GM12878 (cell line): ENCODE data around the gene ZBED4. TPM values are rescaled to one million over a fixed set of nuclear protein-coding genes. Genes with fewer than 3 reads are reported as not detected.

Experiments used
- ATAC-seq: fragments of 200-7000 bp; cut with Tn5 transposase; 3 replicates; pipeline ENCODE4 v1.9.1; 2020; ENCODE audit warnings: mild to moderate bottlenecking, moderate library complexity
- BruUV-seq: library from RNA; stranded (reverse); fragments of 400-500 nt; replicated peaks from 2 replicates; lab custom pipeline; 2021; lab: Mats Ljungman, UMichigan
- CTCF ChIA-PET: fragments of 300-600 bp; sonication (Branson Sonifier 250); formaldehyde crosslinking; extraction: SDS; loops from one replicate; lab custom pipeline; 2021; ENCODE audit warnings: inconsistent platforms; lab: Yijun Ruan, JAX
- POLR2A ChIA-PET: fragments of 350-600 bp; formaldehyde crosslinking; extraction: SDS; loops from one replicate; lab custom pipeline; 2021; ENCODE audit warnings: inconsistent platforms; lab: Charles Lee
- RAD21 ChIA-PET: fragments of 300-600 bp; sonication (Branson Sonifier 250); formaldehyde crosslinking; loops from one replicate; lab custom pipeline; 2023; ENCODE audit warnings: antibody characterized with exemption; ENCODE audit not compliant: unreplicated experiment; lab: Charles Lee
- SMC1A ChIA-PET: fragments of 300-600 bp; sonication (Branson Sonifier 250); formaldehyde crosslinking; loops from one replicate; lab custom pipeline; 2023; ENCODE audit not compliant: unreplicated experiment, uncharacterized antibody; lab: Charles Lee
- DNase-seq: peaks from one replicate; pipeline ENCODE4 v3.0.0-alpha.2; 2011; ENCODE audit warnings: low read depth, low spot score
- FAIRE-seq: peaks from 3 replicates; lab custom pipeline; 2011; peaks lifted over from hg19 to GRCh38; lab: Jason Lieb, UNC
- H2AFZ ChIP-seq: 2 replicates; pipeline ENCODE4 v1.6.0; 2011; ENCODE audit warnings: low read depth, low read length, control low read depth; ENCODE audit not compliant: control insufficient read depth
- H3K27ac ChIP-seq: 2 replicates; pipeline ENCODE4 v1.5.1; 2011; ENCODE audit warnings: control low read depth; ENCODE audit not compliant: control insufficient read depth, insufficient read depth
- H3K27me3 ChIP-seq, 2 experiments: replicated peaks in 1 of 2; 2 replicates each; pipeline versions ENCODE4 v1.6.0 to v1.6.1; 2011; ENCODE audit warnings: low read length in 1 of 2; ENCODE audit not compliant: control insufficient read depth in 2 of 2, insufficient read depth in 2 of 2
- H3K36me3 ChIP-seq, 2 experiments: 2 replicates each; pipeline ENCODE4 v1.5.1; 2011; ENCODE audit warnings: low read length in 1 of 2; ENCODE audit not compliant: control insufficient read depth in 2 of 2, insufficient read depth in 2 of 2
- H3K4me1 ChIP-seq: 2 replicates; pipeline ENCODE4 v1.6.1; 2011; ENCODE audit warnings: mild to moderate bottlenecking, low read length, moderate library complexity, mixed read lengths; ENCODE audit not compliant: control insufficient read depth, insufficient read depth
- H3K4me2 ChIP-seq: 2 replicates; pipeline ENCODE4 v1.6.0; 2011; ENCODE audit warnings: control low read depth; ENCODE audit not compliant: control insufficient read depth, insufficient read depth
- H3K4me3 ChIP-seq: fragments of 200-600 bp; sonication (generic); 2 replicates; pipeline ENCODE4 v1.5.1; 2016
- H3K79me2 ChIP-seq: 2 replicates; pipeline ENCODE4 v1.6.0; 2011; ENCODE audit warnings: low read length; ENCODE audit not compliant: control insufficient read depth, insufficient read depth
- H3K9ac ChIP-seq: 2 replicates; pipeline ENCODE4 v1.8.0; 2011; ENCODE audit warnings: low read length, control low read depth, mixed read lengths; ENCODE audit not compliant: control insufficient read depth, insufficient read depth
- H3K9me3 ChIP-seq: replicated peaks from 3 replicates; pipeline ENCODE4 v1.5.1; 2011; ENCODE audit warnings: mild to moderate bottlenecking, low read length; ENCODE audit not compliant: control insufficient read depth, insufficient read depth
- H4K20me1 ChIP-seq: 2 replicates; pipeline ENCODE4 v1.6.0; 2011; ENCODE audit not compliant: control insufficient read depth, insufficient read depth
- CBX3 ChIP-seq: fragments of 200-600 bp; sonication (generic); IDR thresholded peaks from 2 replicates; pipeline ENCODE4 v1.6.1; 2016; ENCODE audit warnings: low read depth, borderline replicate concordance
- MEF2B ChIP-seq: fragments of 450-650 bp; IDR thresholded peaks from 2 replicates; pipeline ENCODE4 v1.6.1; 2018; ENCODE audit warnings: mild to moderate bottlenecking, moderate library complexity; ENCODE audit not compliant: partially characterized antibody, poor library complexity, severe bottlenecking
- POLR2A ChIP-seq: IDR thresholded peaks from 2 replicates; pipeline ENCODE4 v1.6.1; 2011; ENCODE audit warnings: low read depth, mild to moderate bottlenecking, low read length
- POLR2AphosphoS5 ChIP-seq: IDR thresholded peaks from 2 replicates; pipeline ENCODE4 v1.6.1; 2011; ENCODE audit warnings: mild to moderate bottlenecking, low read length, inconsistent platforms
- ZBTB11 ChIP-seq: fragments of 450-650 bp; formaldehyde crosslinking; IDR thresholded peaks from 2 replicates; pipeline ENCODE4 v1.5.0; 2022; ENCODE audit warnings: mild to moderate bottlenecking, missing genetic modification characterization
- WGBS: methylation state at CpG from one replicate; pipeline ENCODE4 v1.1.6; 2016; ENCODE audit warnings: low lambda C conversion rate; ENCODE audit not compliant: insufficient replicate concordance, insufficient coverage; ENCODE audit errors: missing lambda C conversion rate; 5-methylcytosine and 5-hydroxymethylcytosine counted together
- in situ Hi-C: fragments of 300-500 bp; cut with MboI; formaldehyde crosslinking; loops from 9 replicates; pipeline ENCODE4 v1.14.3; 2018; ENCODE audit warnings: mixed read lengths
- intact Hi-C: fragments of 100-400 bp; cut with micrococcal nuclease; formaldehyde crosslinking; loops from one replicate; pipeline ENCODE4 v1.14.2; 2022; ENCODE audit not compliant: unreplicated experiment
- polyA plus RNA-seq, 11 experiments: library from polyadenylated mRNA; depleted of rRNA in 4 of 11; unstranded in 6 of 11; stranded (reverse) in 5 of 11; fragments of >200 nt; fragmentation: Nextera tagmentation in 4 of 11; fragmentation: Illumina TruSeq in 1 of 11; extraction: Ambion mirVana in 4 of 11; extraction: Trizol in 1 of 11; gene quantifications; 1 replicate in 1 of 11; 2 replicates in 10 of 11; pipeline versions ENCODE4 v1.2.1 to v1.2.3, GENCODE V29; 2011 to 2016; ENCODE audit warnings: inconsistent platforms in 2 of 11, missing spikeins in 2 of 11, low read depth in 1 of 11
- total RNA-seq, 4 experiments: library from RNA; depleted of rRNA in 3 of 4; stranded (reverse); fragments of >200 nt in 3 of 4; fragmentation: Illumina TruSeq in 1 of 4; extraction: Trizol in 1 of 4; gene quantifications; 2 replicates each; pipeline versions ENCODE4 v1.2.1 to v1.2.3, GENCODE V29; 2013 to 2021

ZBED4 gene
- total and polyA plus RNA-seq, 10 of the 15 experiments (the other 5 are each of a cell fraction or from before 2014, with no cell fraction given): 2.3 to 21.6 (median 12.8) TPM

- no peak for TF ChIP-seq MEF2B
- TF ChIP-seq, all 136 proteins: peak for 0
These were observed 47.0 kb downstream of the ZBED4 start (continued) for GRCh38 chr22:49900441-49901230.

- Histone ChIP-seq H3K27me3 (no peaks in the 10 kb centered on the region), H3K79me2 (no peaks in the 10 kb centered on the region), H3K36me3 (peaks cover 3 to 16% of the 10 kb centered on the region in 2 experiments), H4K20me1 (no peaks in the 10 kb centered on the region), H3K27ac (no peak overlapping the region), H2AFZ (no peak overlapping the region), H3K4me3 (no peak overlapping the region), H3K9me3 (no peaks in the 10 kb centered on the region; the same call in 2 of the 3 replicates), H3K9ac (no peak overlapping the region), H3K4me2 (no peak overlapping the region), H3K4me1 (no peaks in the 10 kb centered on the region)
- POLR2A ChIA-PET: no interaction called here
- in situ Hi-C loops (no loop called here), intact Hi-C loops (no loop called here)
- no peak for DNase-seq
- no peak for FAIRE-seq
- TF ChIP-seq ZBTB11 (CRISPR knock-in tag): no peak
- no peak for TF ChIP-seq CBX3
- peak; percentile 50; the same call in 1 of the 2 replicates for TF ChIP-seq POLR2A
- TF ChIP-seq POLR2AphosphoS5: peak; percentile 39; the same call in 1 of the 2 replicates
- RAD21 ChIA-PET: no interaction called here
- SMC1A ChIA-PET: no interaction called here
- BruUV-seq: no TSS peak
- WGBS: 92% methylated on average over 10 of the region's 11 CpGs
- no peak for ATAC-seq
- CTCF ChIA-PET: no interaction called here
These were observed 47.8 kb downstream of the ZBED4 start for GRCh38 chr22:49901457-49901856.
